CD14-positive monocyte (primary cell): Measurements from ENCODE around the gene CALY. TPM values are rescaled to one million over a fixed set of nuclear protein-coding genes. Genes with fewer than 3 reads are reported as not detected.
A peak's percentile ranks its signal among the peaks of the same experiment; 100 is the strongest.
"Not testable (repeated sequence)": the region's sequence is repeated elsewhere in the genome, so short reads cannot be mapped to it uniquely, and the experiment has no call there.

Experiments used
- DNase-seq, 3 donors: peaks; one replicate each; pipeline ENCODE4 v3.0.0-alpha.2; 2011 to 2022
- H2AFZ ChIP-seq: 2 replicates; pipeline ENCODE4 v1.6.0; 2012; ENCODE audit warnings: mild to moderate bottlenecking, low read depth, low read length, inconsistent platforms; ENCODE audit not compliant: insufficient read depth, poor library complexity, severe bottlenecking
- H3K27ac ChIP-seq, 2 donors: 1 replicate in 1 of 2; 2 replicates in 1 of 2; pipeline ENCODE4 v1.5.1; 2012 to 2013; ENCODE audit warnings: low read length in 2 of 2, control low read depth in 1 of 2, inconsistent platforms in 1 of 2, low read depth in 1 of 2, mild to moderate bottlenecking in 1 of 2
- H3K27me3 ChIP-seq, 2 donors: one replicate each; pipeline versions ENCODE4 v1.6.0 to v1.6.1; 2011 to 2013; ENCODE audit warnings: low read length in 2 of 2; ENCODE audit not compliant: control insufficient read depth in 2 of 2, insufficient read depth in 2 of 2
- H3K36me3 ChIP-seq, 2 donors: replicated peaks in 1 of 2; 1 replicate in 1 of 2; 2 replicates in 1 of 2; pipeline versions ENCODE4 v1.5.1 to v1.6.1; 2012 to 2013; ENCODE audit warnings: low read length in 2 of 2, control low read depth in 1 of 2, inconsistent platforms in 1 of 2, mild to moderate bottlenecking in 1 of 2; ENCODE audit not compliant: insufficient read depth in 2 of 2, control insufficient read depth in 1 of 2
- H3K4me1 ChIP-seq, 2 donors: 1 replicate in 1 of 2; 2 replicates in 1 of 2; pipeline versions ENCODE4 v1.5.1 to v1.6.1; 2012 to 2013; ENCODE audit warnings: low read length in 2 of 2, control low read depth in 1 of 2, inconsistent platforms in 1 of 2, mild to moderate bottlenecking in 1 of 2, moderate library complexity in 1 of 2; ENCODE audit not compliant: insufficient read depth in 2 of 2, control insufficient read depth in 1 of 2
- H3K4me2 ChIP-seq: replicated peaks from 2 replicates; pipeline ENCODE3; 2012; ENCODE audit warnings: low read length, moderate library complexity, mild to moderate bottlenecking; ENCODE audit not compliant: poor library complexity, severe bottlenecking; ENCODE audit errors: extremely low read depth
- H3K4me3 ChIP-seq, 3 experiments: fragments of 200-600 bp in 1 of 3; sonication (generic) in 1 of 3; replicated peaks in 1 of 3; 1 replicate in 2 of 3; 2 replicates in 1 of 3; pipeline ENCODE4 v1.5.1; 2011 to 2013; ENCODE audit warnings: low read length in 3 of 3, mild to moderate bottlenecking in 3 of 3, control low read depth in 2 of 3, low read depth in 2 of 3, inconsistent platforms in 1 of 3, moderate library complexity in 1 of 3
- H3K79me2 ChIP-seq: 2 replicates; pipeline ENCODE4 v1.6.0; 2012; ENCODE audit warnings: mild to moderate bottlenecking, control low read depth, inconsistent platforms, low read length, moderate library complexity; ENCODE audit not compliant: insufficient read depth
- H3K9ac ChIP-seq: 2 replicates; pipeline ENCODE4 v1.6.0; 2017; ENCODE audit warnings: low read length, mild to moderate bottlenecking; ENCODE audit not compliant: insufficient read depth, poor library complexity, severe bottlenecking
- H3K9me3 ChIP-seq, 2 donors: replicated peaks in 1 of 2; 1 replicate in 1 of 2; 2 replicates in 1 of 2; pipeline versions ENCODE4 v1.5.1 to v1.6.1; 2012 to 2013; ENCODE audit warnings: low read length in 2 of 2, control low read depth in 1 of 2; ENCODE audit not compliant: control insufficient read depth in 1 of 2, insufficient read depth in 1 of 2
- H4K20me1 ChIP-seq: 2 replicates; pipeline ENCODE4 v1.6.0; 2012; ENCODE audit warnings: mild to moderate bottlenecking, low read length, control low read depth, moderate library complexity; ENCODE audit not compliant: insufficient read depth
- H3K27ac Mint-ChIP-seq, 7 donors: one replicate each; pipeline ENCODE4 v1.8.0; 2020; ENCODE audit warnings: mild to moderate bottlenecking in 7 of 7, mixed read lengths in 7 of 7, moderate library complexity in 6 of 7, inconsistent platforms in 2 of 7
- H3K27me3 Mint-ChIP-seq, 3 donors: one replicate each; pipeline ENCODE4 v1.8.0; 2021 to 2022; ENCODE audit warnings: low read depth in 3 of 3, mild to moderate bottlenecking in 3 of 3, mixed read lengths in 3 of 3, moderate library complexity in 3 of 3, inconsistent platforms in 1 of 3
- H3K36me3 Mint-ChIP-seq, 2 donors: one replicate each; pipeline ENCODE4 v1.8.0; 2020; ENCODE audit warnings: mixed read lengths in 2 of 2, inconsistent platforms in 1 of 2, mild to moderate bottlenecking in 1 of 2
- H3K4me1 Mint-ChIP-seq: one replicate; pipeline ENCODE4 v1.8.0; 2020; ENCODE audit warnings: mild to moderate bottlenecking, mixed read lengths
- H3K4me3 Mint-ChIP-seq, 2 donors: one replicate each; pipeline ENCODE4 v1.8.0; 2020; ENCODE audit warnings: mild to moderate bottlenecking in 2 of 2, mixed read lengths in 2 of 2, moderate library complexity in 1 of 2
- H3K9me3 Mint-ChIP-seq, 7 donors: one replicate each; pipeline ENCODE4 v1.8.0; 2020 to 2022; ENCODE audit warnings: mixed read lengths in 7 of 7, mild to moderate bottlenecking in 6 of 7, moderate library complexity in 6 of 7, inconsistent platforms in 2 of 7
- CTCF ChIP-seq: fragments of 200-600 bp; IDR thresholded peaks from one replicate; pipeline ENCODE4 v1.8.0; 2022; ENCODE audit warnings: antibody characterized with exemption, mild to moderate bottlenecking
- whole genome bisulfite sequencing: methylation state at CpG from one replicate; pipeline ENCODE4 v1.1.5; 2013; ENCODE audit warnings: missing lambda C conversion rate; ENCODE audit not compliant: insufficient coverage; 5-methylcytosine and 5-hydroxymethylcytosine counted together
- intact Hi-C, 2 donors: fragments of 100-400 bp; cut with micrococcal nuclease; formaldehyde crosslinking; loops; one replicate each; pipeline versions ENCODE4 v1.15.0 to v1.15.1; 2023
- polyA plus RNA-seq, 3 donors: library from polyadenylated mRNA; depleted of rRNA in 1 of 3; unstranded in 2 of 3; stranded (reverse) in 1 of 3; fragments of 300-500 nt in 2 of 3; fragments of >200 nt in 1 of 3; fragmentation: Illumina TruSeq in 2 of 3; gene quantifications; 1 replicate in 2 of 3; 2 replicates in 1 of 3; pipeline ENCODE4 v1.2.3, GENCODE V29; 2012 to 2021

Gene CALY
- polyA plus RNA-seq, 3 donors, result not detected

DNA sequence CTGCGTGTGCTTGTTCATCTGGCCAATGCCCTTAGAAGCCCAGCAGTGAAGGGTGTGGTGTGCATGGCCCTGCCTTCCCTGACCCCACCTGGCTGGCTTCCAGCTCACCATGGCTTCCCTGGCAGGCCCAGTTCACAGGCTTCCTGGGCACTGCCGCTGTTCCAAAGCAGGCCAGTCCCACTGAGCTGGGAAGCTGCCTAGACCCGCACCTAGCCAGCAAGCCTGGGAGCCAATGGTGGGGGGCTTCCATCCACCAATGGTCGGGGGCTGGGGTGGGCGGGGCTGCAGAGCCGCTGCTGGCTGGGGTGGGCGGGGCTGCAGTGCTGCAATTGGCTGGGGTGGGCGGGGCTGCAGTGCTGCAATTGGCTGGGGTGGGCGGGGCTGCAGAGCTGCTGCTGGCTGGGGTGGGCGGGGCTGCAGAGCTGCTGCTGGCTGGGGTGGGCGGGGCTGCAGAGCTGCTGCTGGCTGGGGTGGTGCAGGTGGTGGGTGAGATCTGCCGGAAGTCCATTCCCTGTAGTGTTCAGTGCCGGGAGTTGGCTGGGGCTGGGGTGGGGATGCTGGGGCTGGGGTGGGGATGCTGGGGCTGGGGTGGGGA, 12.4 kb downstream of the CALY start:
- no peak overlapping the region for H3K4me3 Mint-ChIP-seq
- 47% methylated on average over 3 of the region's 13 CpGs for WGBS
- TF ChIP-seq CTCF, result no peak
- Histone ChIP-seq H3K4me3 (no peak overlapping the region), H3K27me3 (peaks cover 24 to 54% of the 10 kb centered on the region in 2 donors), H2AFZ (no peak overlapping the region), H3K9ac (no peak overlapping the region), H3K4me2 (no peak overlapping the region), H4K20me1 (no peaks in the 10 kb centered on the region), H3K27ac (no peak overlapping the region), H3K79me2 (no peaks in the 10 kb centered on the region), H3K9me3 (peaks cover 8 to 22% of the 10 kb centered on the region in 2 donors), H3K4me1 (peaks cover 0 to 11% of the 10 kb centered on the region in 2 donors), H3K36me3 (no peaks in the 10 kb centered on the region)
- peak in 1 of 3 donors; percentile 30 for DNase-seq
- intact Hi-C loops, result loop anchor here in 1 of 2 donors (10.0 kb wide), 3 partner anchors 179 to 359 kb away; partner anchors contain the start of gene CYP2E1
- H3K27me3 Mint-ChIP-seq, result peaks cover 46 to 71% (median 56%) of the 10 kb centered on the region in 3 donors
- peaks cover 2% of the 10 kb centered on the region for H3K4me1 Mint-ChIP-seq
- H3K27ac Mint-ChIP-seq, result no peak overlapping the region
- H3K36me3 Mint-ChIP-seq, result no peaks in the 10 kb centered on the region
- H3K9me3 Mint-ChIP-seq, result peaks cover 0 to 26% (median 15%) of the 10 kb centered on the region in 7 donors

- H3K4me1 Mint-ChIP-seq, H3K36me3 ChIP-seq, H3K27ac ChIP-seq, H3K27ac Mint-ChIP-seq, H3K4me3 ChIP-seq, H3K9ac ChIP-seq, H3K4me2 ChIP-seq, H3K79me2 ChIP-seq, H3K4me3 Mint-ChIP-seq, DNase-seq, H3K36me3 Mint-ChIP-seq, H4K20me1 ChIP-seq, H2AFZ ChIP-seq: not testable (repeated sequence)
- Histone ChIP-seq H3K27me3 (peaks cover 19 to 39% of the 10 kb centered on the region in 2 donors), H3K4me1 (peaks cover 6 to 18% of the 10 kb centered on the region in 2 donors), H3K9me3 (peaks cover 8 to 21% of the 10 kb centered on the region in 2 donors)
- H3K27me3 Mint-ChIP-seq, result peaks cover 31 to 59% (median 46%) of the 10 kb centered on the region in 3 donors
- 83% methylated on average over 1 of the region's 14 CpGs for WGBS
- peaks cover 0 to 26% (median 15%) of the 10 kb centered on the region in 7 donors for H3K9me3 Mint-ChIP-seq
- intact Hi-C loops, result loop anchor here in 1 of 2 donors (10.0 kb wide), 3 partner anchors 177 to 357 kb away; partner anchors contain the start of gene CYP2E1
Observed at GRCh38 chr10:133322064-133322709, 14.5 kb downstream of the CALY start.

DNA sequence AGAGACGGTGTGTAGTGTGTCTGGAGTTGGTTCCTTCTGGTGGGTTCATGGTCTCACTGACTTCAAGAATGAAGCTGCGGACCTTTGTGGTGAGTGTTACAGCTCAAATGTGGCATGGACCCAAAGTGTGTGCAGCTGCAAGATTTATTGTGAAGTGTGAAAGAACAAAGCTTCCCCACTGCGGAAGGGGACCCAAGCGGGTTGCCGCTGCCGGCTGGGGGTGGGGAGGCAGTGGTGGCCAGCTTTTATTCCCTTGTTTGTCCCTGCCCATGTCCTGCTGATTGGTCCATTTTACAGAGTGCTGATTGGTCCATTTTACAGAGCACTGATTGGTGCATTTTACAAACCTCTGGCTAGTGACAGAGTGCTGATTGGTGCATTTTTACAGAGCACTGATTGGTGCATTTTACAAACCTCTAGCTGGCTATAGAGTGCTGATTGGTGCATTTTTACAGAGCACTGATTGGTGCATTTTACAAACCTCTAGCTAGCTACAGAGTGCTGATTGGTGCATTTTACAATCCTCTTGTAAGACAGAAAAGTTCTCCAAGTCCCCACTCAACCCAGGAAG, 15.8 kb downstream of the CALY start:
- intact Hi-C loops, result loop anchor here in 1 of 2 donors (10.0 kb wide), 3 partner anchors 176 to 356 kb away; partner anchors contain the start of gene CYP2E1
- WGBS, result 89% methylated on average over 6 of the region's 6 CpGs
- H3K27ac ChIP-seq, H3K79me2 ChIP-seq, H3K9ac ChIP-seq, H3K36me3 Mint-ChIP-seq, H3K36me3 ChIP-seq, H3K4me2 ChIP-seq, H2AFZ ChIP-seq, DNase-seq, H3K4me3 Mint-ChIP-seq, H3K4me1 Mint-ChIP-seq, H3K27ac Mint-ChIP-seq, H3K4me3 ChIP-seq, H4K20me1 ChIP-seq: not testable (repeated sequence)
- Mint-ChIP-seq H3K9me3 (peaks cover 0 to 23% (median 17%) of the 10 kb centered on the region in 7 donors), H3K27me3 (peaks cover 19 to 49% (median 35%) of the 10 kb centered on the region in 3 donors)
- peaks cover 6 to 18% of the 10 kb centered on the region in 2 donors for H3K4me1 ChIP-seq
- H3K9me3 ChIP-seq, result peaks cover 8 to 14% of the 10 kb centered on the region in 2 donors
- peaks cover 7 to 27% of the 10 kb centered on the region in 2 donors for H3K27me3 ChIP-seq
